GM12801 (cell line): Measurements from ENCODE around the gene METTL1.

Experiments
- TF ChIP-seq, protein P1 (sequence below): IDR thresholded peaks from one replicate; pipeline ENCODE4 v1.5.1; 2011; ENCODE audit warnings: control low read depth; ENCODE audit not compliant: insufficient read length; ENCODE audit errors: extremely low read depth

Gene METTL1

DNA sequence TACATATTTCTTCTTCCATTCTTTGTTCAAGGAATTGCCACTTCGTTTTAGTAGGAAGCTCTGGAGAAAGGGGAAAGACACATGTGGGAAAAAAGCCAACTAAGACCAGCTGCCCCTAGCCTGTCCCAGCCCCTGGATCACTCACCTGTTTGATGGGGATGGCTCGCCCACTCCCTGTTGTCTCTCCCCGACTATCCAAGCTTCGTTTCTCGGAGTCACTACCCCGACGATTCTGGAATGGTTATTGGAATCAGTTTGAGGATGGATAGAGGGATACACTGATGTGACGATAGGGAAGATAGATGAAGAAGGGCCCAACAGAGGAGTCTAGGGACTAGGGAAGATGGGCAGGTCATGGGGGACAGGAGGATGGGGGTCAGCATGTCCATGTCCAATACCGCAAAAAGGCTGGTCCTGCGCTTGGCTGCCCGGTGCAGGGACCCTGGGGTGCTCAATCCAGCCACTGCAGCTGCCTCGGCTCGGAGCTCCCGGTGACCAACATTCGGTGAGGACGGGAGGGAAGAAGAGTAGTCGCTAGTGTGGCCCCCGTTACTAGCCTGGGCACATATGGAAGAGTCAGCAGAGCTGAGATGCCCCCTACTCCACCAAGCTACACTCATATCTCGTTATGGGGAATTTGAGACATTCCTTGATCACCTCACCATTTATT is 40.4 kb downstream of the METTL1 start:
- TF ChIP-seq, protein P1, sequence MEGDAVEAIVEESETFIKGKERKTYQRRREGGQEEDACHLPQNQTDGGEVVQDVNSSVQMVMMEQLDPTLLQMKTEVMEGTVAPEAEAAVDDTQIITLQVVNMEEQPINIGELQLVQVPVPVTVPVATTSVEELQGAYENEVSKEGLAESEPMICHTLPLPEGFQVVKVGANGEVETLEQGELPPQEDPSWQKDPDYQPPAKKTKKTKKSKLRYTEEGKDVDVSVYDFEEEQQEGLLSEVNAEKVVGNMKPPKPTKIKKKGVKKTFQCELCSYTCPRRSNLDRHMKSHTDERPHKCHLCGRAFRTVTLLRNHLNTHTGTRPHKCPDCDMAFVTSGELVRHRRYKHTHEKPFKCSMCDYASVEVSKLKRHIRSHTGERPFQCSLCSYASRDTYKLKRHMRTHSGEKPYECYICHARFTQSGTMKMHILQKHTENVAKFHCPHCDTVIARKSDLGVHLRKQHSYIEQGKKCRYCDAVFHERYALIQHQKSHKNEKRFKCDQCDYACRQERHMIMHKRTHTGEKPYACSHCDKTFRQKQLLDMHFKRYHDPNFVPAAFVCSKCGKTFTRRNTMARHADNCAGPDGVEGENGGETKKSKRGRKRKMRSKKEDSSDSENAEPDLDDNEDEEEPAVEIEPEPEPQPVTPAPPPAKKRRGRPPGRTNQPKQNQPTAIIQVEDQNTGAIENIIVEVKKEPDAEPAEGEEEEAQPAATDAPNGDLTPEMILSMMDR = no peak

DNA sequence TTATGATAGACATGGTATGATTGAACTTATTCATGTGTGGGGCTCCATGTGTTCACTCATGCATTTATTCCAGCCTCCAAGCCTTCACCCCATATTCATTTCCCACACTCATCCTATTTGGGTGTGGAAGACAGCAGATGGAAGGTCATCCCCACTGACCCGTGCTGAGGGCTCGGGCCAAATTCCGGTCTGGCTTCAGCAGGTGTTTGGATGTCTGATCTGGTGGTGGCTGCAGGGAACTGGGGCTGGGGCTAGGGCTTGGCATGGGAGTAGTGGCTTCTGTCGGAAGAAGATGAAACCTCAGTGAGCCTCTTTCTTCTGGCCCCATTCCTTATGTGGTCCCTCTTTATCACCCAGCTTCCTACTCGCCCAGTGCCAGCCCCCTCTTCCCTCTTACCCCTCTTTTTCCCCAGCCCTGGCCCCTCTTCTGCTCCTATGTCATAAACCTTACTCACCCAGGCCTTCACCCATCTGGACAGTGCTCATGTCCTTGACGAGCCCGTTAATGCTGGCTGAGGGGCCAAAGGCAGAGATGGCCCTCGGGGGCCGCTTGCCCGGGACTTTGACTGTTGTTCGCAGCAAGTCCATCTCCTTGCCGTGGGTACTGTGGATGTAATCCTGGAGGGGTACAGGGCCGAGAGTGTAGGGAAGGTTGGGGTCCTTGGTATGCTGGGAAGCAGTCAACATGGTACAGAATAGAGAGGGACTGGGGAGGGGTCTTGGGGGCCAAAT is 41.4 kb downstream of the METTL1 start:
- TF ChIP-seq, protein P1 = no peak

DNA sequence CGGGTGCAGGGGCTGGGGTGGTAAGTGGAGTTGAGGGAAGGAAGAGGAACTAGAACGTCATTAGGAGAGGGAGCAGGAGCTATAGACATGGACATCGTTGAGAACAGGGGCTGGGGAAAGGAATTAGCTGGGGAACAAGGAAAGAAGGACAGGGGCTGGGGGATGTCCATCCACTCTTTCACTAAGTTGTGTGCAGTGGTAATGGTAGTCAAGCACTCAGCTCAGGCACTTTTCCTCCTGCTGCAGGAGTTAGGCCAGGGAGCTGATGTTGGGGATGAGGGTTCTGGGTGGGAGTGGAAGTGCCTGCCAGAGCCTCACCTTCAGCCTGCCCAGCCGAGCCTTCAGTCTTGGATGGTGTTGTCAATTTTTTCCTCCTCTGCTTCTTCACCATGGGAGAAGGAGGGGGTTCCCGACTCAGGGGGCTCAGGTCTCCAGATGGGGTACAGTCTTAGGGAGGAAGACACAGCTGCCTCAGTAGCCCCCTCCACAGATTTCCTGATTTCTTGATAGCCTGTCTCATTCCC is 42.5 kb downstream of the METTL1 start:
- TF ChIP-seq, protein P1 = no peak

- TF ChIP-seq, protein P1 = no peak
Observed at GRCh38 chr12:57727758-57728395, 44.0 kb downstream of the METTL1 start.

DNA sequence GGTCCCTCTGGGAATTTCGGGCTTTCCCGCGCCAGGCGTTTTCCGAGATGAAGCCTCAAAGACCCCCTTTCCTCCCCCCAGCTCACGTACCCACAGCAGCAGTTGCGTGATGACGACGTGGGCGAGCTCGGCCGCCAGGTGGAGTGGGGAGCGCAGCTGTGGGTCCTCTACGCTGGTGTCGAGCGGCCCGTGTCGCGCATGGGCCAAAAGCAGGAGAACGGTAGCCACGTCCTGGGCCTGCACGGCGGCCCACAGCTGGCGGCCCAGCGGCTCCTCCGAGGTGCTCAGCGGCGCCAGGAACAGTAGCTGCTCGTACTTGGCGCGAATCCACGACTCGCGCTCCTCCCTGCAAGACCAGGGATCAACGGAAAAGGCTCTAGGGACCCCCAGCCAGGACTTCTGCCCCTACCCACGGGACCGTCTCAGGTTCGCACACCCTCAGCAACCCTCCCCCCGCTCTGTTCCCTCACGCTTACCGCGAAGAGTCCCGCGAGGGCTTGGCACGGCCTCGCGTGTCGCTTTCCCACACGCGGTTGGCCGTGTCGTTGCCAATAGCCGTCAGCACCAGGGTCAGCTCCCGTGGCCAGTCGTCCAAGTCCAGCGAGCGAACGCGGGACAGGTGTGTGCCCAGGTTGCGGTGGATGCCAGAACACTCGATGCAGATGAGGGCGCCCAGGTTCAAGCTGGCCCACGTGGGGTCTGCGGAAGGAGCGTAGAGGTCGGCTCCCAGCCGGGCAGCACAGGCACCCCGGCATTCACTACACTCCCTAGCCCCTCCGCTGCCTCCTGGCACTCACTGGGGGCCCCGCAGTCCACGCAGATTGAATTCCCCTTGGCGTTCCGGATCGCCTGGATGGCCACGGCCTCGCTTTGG is 44.8 kb downstream of the METTL1 start:
- TF ChIP-seq, protein P1 = no peak

DNA sequence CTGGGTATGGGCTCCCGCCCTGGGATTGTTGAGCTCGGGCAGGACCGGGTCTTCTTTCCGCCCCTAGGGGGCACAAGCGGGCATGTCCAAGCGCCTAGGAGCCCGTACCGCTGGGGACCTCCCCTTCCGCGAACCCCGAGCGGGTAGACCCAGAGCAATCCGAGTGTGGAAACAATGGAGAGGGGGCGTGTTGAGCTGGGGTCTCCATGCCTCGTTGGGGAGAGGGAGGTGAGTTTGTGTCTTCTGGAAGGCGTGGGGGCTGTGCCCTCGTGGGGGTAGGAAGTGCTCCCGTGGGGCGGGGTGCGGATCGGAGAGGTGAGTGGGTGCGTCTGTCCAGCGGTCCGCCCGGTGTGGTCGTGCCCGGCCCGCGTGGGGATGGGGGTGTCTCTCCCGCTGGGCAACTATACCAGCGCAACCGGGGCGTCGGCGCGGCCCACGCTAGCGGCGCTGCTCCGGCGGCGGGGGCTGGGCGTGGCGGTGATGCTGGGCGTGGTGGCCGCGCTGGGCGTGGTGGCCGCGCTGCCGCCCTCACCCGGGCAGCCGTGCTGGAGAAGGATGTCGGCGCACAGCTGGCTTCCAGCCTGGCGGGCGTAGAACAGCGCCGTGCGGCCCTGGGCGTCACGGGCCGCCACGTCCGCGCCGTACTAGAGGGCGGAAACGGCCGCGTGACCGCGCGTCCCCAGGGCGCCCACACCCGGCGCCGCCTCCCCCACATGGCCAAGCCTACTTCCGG is 45.6 kb downstream of the METTL1 start:
- TF ChIP-seq, protein P1 = no peak

GRCh38 chr12:57725851-57726150 is 46.1 kb downstream of the METTL1 start:
- TF ChIP-seq, protein P1 = no peak
